IMR-90 (cell line): ENCODE data around the gene RPP30. TPM values are rescaled to one million over a fixed set of nuclear protein-coding genes. Genes with fewer than 3 reads are reported as not detected.

Source experiments
- microRNA-seq, 2 experiments: library from miRNA; stranded (forward) in 1 of 2; unstranded in 1 of 2; fragments of 10-50 nt in 1 of 2; fragments of <30 nt in 1 of 2; gene quantifications in 1 of 2; microRNA quantifications in 1 of 2; one replicate each; pipeline versions ENCODE3 to v1.1.0; 2013 to 2020; ENCODE audit not compliant: insufficient read depth in 1 of 2, insufficient read length in 1 of 2, unreplicated experiment in 1 of 2
- polyA plus RNA-seq, 3 experiments: library from polyadenylated mRNA; depleted of rRNA; stranded (reverse); fragments of >200 nt; gene quantifications; 2 replicates each; pipeline ENCODE4 v1.2.3, GENCODE V29; 2012; ENCODE audit warnings: low replicate concordance in 1 of 3
- small RNA-seq, 5 experiments: library from RNA; depleted of rRNA; stranded (forward); fragments of <200 nt; gene quantifications; one replicate each; pipeline ENCODE3, GENCODE V24; 2012
- total RNA-seq: library from RNA; depleted of rRNA; stranded (reverse); fragments of >200 nt; gene quantifications from 2 replicates; pipeline ENCODE4 v1.2.3, GENCODE V29; 2012; rRNA removed

RPP30 gene
- total and polyA plus RNA-seq, 2 of the 4 experiments (the other 2 are of a cell fraction) = 27.6 to 45.2 TPM

Small RNA genes lying within 50 kb of the gene (microRNA-seq; reads per million reads assigned to microRNA genes)
- gene RF00019 (ENCODE audit: insufficient read depth, insufficient read length) = not detected
- not detected for gene RNU6-740P (ENCODE audit: insufficient read depth, insufficient read length)

Small RNA genes lying within 50 kb of the gene (small RNA-seq; reads per million reads assigned to genes)
- gene RF00019 = 0 reads per million in 5 experiments
- gene RNU6-740P = 0 reads per million in 5 experiments

Other genes starting within 250 kb of the RPP30 start
- 0.56 and 0.72 TPM in 2 replicates for gene HTR7, start 13.9 kb upstream of the RPP30 start, total RNA-seq
- gene HTR7, start 13.9 kb upstream of the RPP30 start, polyA plus RNA-seq (2012; rRNA removed) = 0.43 and 0.44 TPM in 2 replicates
- gene ANKRD1, start 49.1 kb downstream of the RPP30 start, total RNA-seq = 10.8 and 19.4 TPM in 2 replicates
- gene ANKRD1, start 49.1 kb downstream of the RPP30 start, polyA plus RNA-seq (2012; rRNA removed) = 7.4 and 8.0 TPM in 2 replicates